Neural cell (in vitro differentiated cells): Measurements from ENCODE around the gene FBXL17.

ENCODE experiments used
- EZH2 ChIP-seq: fragments of 200-600, 300-800 bp; shearing (Covaris generic), sonication (generic); IDR thresholded peaks from 2 replicates; pipeline ENCODE4 v1.6.1; 2014; ENCODE audit warnings: antibody characterized with exemption, low read length, borderline replicate concordance, mild to moderate bottlenecking; ENCODE audit not compliant: insufficient read depth, poor library complexity, severe bottlenecking
- POLR2AphosphoS5 ChIP-seq: IDR thresholded peaks from 2 replicates; pipeline ENCODE4 v1.6.1; 2012
- REST ChIP-seq: IDR thresholded peaks from 2 replicates; pipeline ENCODE4 v1.6.1; 2012; ENCODE audit warnings: borderline replicate concordance

GRCh38 chr5:107979900-107980299, 402.0 kb downstream of the FBXL17 start:
- TF ChIP-seq EZH2 (no peak), POLR2AphosphoS5 (no peak), REST (no peak)
